GM19035 (cell line): Measurements from ENCODE around the gene DNAJC11.
"Not testable (repeated sequence)": the region's sequence is repeated elsewhere in the genome, so short reads cannot be mapped to it uniquely, and the experiment has no call there.

Source experiments
- ATAC-seq: cut with Tn5 transposase; IDR thresholded peaks from one replicate; pipeline ENCODE4 v1.9.1; 2021; ENCODE audit not compliant: unreplicated experiment

Gene DNAJC11

GRCh38 chr1:6701437-6702153 is at the start of gene DNAJC11:
Gene DNAJC11 (minus strand): TSS chr1:6701816. CDS start chr1:6701800, 16 bp downstream.
- peak; percentile 89 for ATAC-seq

- ATAC-seq, result no peak
These were observed 48.9 kb upstream of the DNAJC11 start for GRCh38 chr1:6750490-6750889.

GRCh38 chr1:6747674-6748073 is 46.1 kb upstream of the DNAJC11 start:
- no peak for ATAC-seq

- ATAC-seq, result no peak
These were observed 43.5 kb upstream of the DNAJC11 start for GRCh38 chr1:6745073-6745472.

GRCh38 chr1:6743189-6744101 is 41.8 kb upstream of the DNAJC11 start:
- ATAC-seq, result no peak

- ATAC-seq, result not testable (repeated sequence)
These were observed 41.1 kb upstream of the DNAJC11 start for GRCh38 chr1:6742676-6743188.

- ATAC-seq, result no peak
These were observed 37.5 kb upstream of the DNAJC11 start for GRCh38 chr1:6738987-6739676.

GRCh38 chr1:6732942-6733341 is 31.3 kb upstream of the DNAJC11 start:
- no peak for ATAC-seq

- ATAC-seq, result no peak
These were observed 30.3 kb upstream of the DNAJC11 start for GRCh38 chr1:6731905-6732304.

- no peak for ATAC-seq
These were observed 29.3 kb upstream of the DNAJC11 start for GRCh38 chr1:6730880-6731279.

- no peak for ATAC-seq
These were observed 28.9 kb upstream of the DNAJC11 start for GRCh38 chr1:6730473-6730872.

GRCh38 chr1:6727535-6727934 is 25.9 kb upstream of the DNAJC11 start:
- ATAC-seq, result no peak

- ATAC-seq, result no peak
These were observed 24.6 kb upstream of the DNAJC11 start for GRCh38 chr1:6726253-6726652.

GRCh38 chr1:6724517-6725141 is 23.0 kb upstream of the DNAJC11 start:
- no peak for ATAC-seq

- no peak for ATAC-seq
These were observed 22.2 kb upstream of the DNAJC11 start for GRCh38 chr1:6723621-6724428.

- no peak for ATAC-seq
These were observed 9.6 kb upstream of the DNAJC11 start for GRCh38 chr1:6711174-6711573.

GRCh38 chr1:6704746-6705145 is 3.1 kb upstream of the DNAJC11 start:
- no peak for ATAC-seq

GRCh38 chr1:6703016-6703415 is 1.4 kb upstream of the DNAJC11 start:
- no peak for ATAC-seq

GRCh38 chr1:6700853-6701436 is 671 bp downstream of the DNAJC11 start:
- ATAC-seq, result no peak

- not testable (repeated sequence) for ATAC-seq
These were observed 1.7 kb downstream of the DNAJC11 start for GRCh38 chr1:6699915-6700314.
